ENCODE measurements around the gene SPATA25.

The SPATA25 gene

DNA sequence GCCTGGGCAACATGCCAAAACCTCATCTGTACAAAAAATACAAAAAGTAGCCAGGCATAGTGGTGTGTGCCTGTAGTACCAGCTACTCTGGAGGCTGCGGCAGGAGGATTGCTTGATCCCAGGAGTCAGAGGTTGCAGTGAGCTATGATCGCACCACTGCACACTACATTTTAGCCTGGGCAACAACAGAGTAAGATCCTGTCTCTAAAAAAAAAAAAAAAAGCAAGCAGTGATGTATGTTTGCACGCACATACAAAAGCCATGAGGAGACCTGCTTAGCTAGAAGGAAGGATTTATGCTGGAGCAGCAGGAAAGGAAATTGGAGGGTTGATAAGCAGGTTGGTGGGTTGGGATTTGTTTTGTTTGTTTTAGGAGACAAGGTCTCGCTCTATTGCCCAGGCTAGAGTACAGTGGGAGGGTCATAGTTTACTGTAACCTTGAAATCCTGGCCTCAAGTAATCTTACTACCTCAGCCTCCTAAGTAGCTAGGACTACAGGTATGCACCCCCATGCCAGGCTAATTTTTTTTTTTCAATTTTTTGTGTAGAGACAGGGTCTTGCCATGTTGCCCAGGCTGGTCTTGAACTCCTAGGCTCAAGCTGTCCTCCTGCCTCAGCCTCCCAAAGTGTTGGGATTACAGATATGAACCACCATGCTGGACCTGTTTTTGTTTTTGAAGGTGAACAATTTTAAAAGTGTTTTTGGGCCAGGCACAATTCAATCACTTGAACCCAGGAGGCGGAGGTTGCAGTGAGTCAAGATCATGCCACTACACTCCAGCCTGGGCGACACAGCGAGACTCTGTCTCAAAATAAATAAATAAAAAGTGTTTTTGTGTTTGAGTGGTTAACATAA, 26.0 kb downstream of the SPATA25 start:
- DNase-seq: no peak

DNA sequence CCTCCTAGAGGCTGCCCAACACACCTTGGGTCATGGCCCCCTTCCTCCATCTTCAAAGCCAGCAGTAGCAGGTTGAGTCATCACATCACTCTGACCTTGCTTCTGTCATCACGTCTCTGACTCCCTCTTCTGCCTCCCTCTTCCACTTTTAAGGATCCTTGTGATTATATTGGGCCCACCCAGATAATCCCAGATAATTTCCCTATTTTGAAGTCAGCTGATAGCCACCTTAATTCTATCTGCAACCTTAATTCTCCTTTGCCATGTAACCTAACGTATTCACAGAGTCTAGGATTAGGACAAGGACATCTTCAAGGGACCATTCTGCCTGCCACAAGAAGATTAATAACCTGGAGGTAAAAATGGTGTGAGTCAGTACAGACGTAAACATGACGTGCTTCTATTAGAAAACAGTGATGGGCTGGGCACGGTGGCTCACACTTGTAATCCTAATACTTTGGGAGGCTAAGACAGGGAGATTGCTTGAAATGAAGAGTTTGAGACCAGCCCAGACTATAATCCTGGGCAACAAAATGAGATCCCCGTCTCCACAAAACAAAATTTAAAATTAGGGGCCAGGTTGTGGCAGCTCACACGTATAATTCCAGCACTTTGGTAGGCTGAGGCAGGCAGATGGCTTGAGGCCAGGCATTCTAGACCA, 26.7 kb downstream of the SPATA25 start:
- no peak for DNase-seq

DNA sequence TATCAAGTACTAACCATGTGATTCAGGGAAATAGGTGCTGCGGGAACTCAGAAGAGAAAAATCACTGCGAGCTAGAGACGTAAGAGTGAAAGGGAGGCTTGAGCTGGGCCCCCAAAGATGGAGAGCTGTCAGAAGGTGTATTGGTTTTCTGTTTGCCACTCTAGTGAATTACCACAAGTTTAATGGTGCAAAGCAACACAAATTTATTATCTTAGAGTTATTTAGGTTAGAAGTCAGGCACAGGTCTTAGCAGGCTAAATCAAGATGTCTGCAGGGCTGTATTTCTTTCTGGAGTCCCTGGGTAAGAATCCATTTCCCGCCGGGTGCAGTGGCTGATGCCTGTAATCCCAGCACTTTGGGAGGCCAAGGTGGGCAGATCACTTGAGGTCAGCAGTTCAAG, 27.5 kb downstream of the SPATA25 start:
- no peak for DNase-seq

DNA sequence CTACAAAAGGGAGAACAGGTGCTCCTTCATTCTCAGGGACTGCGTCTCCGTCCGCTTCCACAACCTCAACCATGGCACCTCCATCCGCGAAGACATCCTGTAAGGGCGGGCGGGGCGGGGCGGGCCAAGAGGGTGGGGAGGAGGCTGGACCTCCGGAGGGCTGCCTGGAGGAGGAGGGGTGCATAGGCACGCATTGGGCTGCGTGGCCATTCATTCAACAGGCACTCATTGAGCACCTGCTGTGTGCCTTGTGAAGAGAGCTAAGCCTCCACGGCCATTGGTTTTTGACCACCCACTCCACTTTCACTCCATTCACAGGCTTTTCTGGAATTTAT, 29.6 kb downstream of the SPATA25 start:
- DNase-seq: no peak

DNA sequence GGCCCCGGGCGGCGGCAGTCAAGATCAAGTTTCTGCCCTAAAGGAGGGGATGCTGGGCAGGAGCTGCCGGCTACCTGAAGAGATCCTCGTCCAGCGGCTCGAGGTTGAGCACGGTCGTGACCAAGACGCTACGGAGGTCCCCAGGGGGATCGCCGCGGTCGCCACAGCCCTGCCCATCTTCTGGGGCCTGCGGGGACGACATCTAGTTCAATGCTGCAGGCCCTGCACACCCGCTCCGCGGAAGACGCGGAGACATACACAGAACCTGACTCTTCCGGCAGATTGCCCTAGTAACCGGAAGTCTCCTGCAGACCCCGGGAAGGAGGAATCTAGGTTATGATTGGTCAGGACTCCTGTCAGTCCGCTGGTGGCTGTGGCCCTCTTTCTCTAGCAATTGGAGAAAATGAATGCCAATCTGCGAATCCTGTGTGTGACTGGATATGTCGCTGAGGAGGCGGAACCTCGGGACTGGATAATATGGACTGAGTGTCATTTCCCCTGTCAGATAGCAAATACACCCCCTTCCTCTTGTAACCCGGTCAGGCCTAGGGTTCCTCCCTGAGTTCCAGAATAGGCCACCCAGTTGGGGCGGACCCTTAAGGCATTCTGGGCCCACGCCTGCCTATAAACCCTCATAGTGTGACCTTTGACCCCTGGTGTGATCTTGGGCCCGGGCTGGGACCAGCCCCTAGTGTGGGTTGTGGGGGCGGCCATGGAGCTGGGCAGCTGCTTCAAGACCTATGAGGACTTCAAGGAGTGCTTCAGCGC, 30.1 kb downstream of the SPATA25 start, which contains the start of the genes ACOT8 and ZSWIM3:
ACOT8 (minus strand) TSS at position 279 of the 768 bp plus-strand sequence; CDS start at position 202, 77 bp downstream.
ZSWIM3 (plus strand) TSS at position 501 of the 768 bp plus-strand sequence; CDS start at position 713, 212 bp downstream.
- DNase-seq: peak; percentile 94

DNA sequence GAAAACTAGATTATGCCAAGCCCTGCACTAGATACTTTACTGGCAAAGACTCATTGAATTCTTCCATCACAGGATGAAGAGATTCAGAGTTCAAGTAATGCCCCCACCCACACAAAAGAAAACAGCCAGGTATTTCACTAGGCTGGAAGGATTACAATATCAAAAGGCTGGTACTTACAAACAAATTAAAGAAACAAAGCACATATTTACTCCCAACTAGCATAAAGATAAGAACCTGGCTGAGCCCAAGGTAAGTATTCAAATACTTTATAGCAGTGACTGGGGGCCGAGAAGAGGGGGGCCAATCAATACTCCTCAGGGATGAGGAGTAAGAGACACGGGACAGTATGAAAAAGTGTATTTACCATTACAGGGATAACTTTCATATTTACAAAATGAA, 33.9 kb downstream of the SPATA25 start:
- DNase-seq: no peak

DNA sequence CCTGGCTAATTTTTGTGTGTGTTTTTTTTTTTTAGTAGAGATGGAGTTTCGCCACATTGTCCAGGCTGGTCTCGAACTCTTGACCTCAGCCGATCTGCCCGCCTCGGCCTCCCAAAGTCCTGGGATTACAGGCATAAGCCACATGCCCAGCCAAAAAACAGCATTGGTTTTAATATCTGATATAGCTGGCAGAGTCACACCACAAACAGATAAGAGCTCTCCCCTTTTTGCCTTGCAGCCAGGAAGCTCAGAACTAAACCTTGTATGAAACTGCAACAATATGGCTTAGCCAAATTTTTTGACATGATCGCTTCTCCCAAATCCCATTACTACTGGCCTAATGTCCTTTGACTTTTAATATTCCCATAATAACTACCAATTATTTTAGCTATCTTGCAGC, 35.1 kb downstream of the SPATA25 start:
- DNase-seq: no peak

DNA sequence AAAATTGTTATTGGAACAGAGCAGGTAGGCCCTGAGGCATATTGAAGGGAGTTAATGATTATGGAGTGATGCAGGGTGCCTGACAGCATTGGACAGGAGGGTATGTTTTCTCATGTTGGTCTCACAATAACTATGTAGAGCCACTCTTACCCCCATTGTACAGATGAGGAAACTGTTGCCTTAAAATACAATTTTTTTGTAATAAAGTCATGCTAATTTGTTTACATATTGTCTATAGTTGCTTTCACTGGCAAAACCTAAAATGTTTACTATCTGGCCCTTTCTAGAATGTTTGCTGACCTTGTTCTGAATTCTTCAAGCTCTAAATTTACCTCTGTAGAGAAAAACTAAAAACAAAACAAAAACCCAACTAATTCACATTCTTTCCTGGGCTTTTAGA, 35.9 kb downstream of the SPATA25 start:
- no peak for DNase-seq

DNA sequence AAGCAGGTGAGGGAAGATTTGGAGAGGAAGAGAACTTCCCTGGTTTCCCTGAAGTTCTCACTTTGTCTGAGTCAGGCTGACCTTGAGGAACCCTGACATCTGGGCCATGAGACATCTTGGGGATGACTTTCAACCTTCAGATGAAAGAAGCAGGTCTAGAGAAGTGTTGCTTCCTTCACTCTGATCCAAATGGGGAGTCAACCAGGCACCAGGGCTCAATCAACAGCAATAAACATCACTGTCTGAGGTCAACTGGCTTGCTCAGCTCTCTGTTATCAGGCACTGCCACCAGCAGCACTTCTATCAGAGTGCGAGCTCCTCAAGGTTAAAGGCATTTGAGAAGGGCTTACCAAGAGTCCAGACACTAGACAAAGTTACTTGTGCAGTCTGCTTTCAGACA, 36.5 kb downstream of the SPATA25 start:
- DNase-seq: no peak

DNA sequence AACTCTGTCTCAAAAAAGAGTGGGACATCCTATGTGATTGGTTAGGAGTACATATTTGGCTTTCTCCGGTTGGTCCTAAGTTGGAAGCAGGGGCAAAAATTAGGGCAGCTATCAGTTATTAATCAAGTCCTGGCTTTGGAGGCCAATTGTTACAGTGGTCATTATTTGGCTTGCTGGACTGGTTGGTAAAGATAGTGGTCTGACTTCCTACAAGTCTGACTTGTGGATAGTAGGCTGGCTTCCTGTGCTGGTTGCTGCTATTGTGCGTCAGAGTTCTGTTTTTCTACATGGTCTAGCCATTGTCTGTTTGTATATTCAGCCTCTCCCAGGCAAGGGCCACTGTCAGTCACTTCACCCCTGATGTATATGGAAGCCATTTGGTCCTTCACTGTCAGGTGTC, 37.2 kb downstream of the SPATA25 start:
- DNase-seq: no peak

DNA sequence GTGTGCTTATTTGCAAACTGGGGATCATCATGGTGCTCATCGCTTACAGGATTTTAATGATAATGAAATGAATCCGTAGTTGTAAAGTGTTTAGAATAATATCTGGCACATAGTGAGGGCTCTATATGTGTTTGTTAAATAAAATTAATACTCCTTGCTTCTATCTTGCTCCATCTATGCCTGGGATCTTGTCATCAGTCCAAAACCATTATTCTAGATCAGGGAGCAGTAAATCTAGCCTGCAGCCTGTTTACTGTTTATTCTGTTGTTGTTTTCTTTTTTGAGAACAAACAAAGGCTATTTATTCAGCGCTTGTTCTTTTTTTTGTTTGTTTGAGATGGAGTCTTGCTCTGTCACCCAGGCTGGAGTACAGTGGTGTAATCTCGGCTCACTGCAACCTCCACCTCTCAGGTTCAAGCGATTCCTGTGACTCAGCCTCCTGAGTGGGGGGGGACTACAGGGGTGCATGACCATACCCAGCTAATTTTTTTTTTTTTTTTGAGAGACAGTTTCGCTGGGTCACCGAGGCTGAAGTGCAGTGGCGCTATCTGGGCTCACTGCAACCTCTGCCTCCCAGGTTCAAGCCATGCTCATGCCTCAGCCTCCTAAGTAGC, 38.3 kb downstream of the SPATA25 start:
- DNase-seq: no peak

DNA sequence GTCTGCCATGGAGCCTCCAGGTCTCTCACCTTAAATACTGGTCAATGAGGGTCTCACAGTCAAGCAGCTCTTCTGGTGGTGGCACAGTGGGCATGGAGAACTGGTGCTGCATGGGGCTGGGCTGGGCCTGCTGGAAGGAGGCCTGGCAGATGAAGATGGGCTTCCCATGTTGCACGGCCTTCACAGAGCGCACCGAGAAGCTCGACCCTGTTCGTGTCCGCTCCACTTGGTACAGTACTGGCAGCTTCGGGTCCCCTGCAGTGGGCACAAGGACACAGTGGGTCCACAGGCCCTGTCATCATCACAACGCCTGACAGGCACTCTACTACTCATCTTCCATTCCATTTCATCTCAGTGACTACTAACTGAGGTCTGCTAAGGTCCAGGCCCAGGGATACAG, 39.0 kb downstream of the SPATA25 start:
- no peak for DNase-seq

DNA sequence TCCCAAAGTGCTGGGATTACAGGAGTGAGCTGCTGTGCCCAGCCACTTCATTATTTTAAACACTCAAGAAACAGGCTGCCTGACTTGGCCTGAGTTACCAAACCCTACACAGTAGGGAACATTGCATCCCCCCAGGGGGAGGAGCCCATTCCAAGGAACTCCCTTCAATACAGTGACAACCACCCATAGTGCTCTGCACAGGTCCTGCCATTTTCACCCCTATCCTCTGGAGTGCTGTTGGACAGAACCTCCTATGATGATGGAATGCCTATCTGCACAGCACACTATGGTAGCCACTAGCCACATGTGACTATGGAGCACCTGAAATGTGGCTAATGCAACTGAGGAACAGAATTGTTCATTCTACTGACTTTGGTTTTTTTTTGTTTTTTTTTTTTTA, 42.0 kb downstream of the SPATA25 start:
- DNase-seq: no peak

DNA sequence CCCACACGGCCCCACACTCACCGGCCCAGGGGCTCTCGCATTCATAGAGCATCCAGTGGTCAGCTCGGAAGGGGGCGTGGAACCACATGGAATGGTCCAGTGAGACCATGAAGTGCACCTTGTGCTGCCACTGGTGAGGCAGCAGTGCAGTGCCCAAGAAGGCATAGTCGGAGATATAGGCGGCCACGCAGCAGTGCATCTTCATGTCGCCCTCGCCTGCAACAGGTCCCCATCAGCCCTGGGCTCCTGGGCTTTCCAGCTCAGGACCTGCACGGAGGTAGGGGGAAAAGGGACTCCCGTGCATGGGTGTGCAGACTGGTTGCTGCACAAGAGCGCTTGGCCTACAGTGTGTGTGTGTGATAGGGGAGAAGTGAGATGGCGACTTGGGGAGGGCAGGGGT, 43.9 kb downstream of the SPATA25 start:
- no peak for DNase-seq

DNA sequence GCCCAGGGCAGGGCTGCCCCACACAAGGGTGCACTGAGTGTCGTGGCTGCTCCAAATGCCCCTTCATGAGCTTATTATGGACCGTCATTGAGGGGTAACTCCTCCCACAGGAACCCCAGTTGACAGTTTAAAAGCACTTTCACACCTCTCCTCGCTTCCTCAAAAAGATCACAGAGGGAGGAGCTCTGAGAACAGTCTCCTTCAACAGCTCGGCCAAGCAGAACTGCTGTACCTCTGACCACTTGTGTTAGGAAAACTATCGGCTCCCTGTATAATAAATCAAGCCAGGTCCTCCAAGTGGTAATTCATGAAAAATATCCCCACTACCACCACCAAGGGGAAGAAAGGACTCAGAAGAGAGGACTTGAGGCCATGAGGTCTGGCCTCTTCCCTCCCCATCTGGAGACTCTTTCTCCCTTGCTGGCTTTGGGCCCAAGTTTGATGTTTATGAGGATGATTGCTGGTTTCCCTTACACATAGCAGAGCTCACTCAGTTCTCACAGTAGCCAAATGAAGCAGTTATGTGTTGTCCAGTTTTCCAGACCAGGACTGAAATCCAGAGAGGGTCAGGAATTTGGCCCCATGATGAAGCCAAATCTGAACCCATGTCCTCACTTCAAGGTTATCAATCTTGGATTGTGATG, 45.1 kb downstream of the SPATA25 start:
- DNase-seq: no peak

DNA sequence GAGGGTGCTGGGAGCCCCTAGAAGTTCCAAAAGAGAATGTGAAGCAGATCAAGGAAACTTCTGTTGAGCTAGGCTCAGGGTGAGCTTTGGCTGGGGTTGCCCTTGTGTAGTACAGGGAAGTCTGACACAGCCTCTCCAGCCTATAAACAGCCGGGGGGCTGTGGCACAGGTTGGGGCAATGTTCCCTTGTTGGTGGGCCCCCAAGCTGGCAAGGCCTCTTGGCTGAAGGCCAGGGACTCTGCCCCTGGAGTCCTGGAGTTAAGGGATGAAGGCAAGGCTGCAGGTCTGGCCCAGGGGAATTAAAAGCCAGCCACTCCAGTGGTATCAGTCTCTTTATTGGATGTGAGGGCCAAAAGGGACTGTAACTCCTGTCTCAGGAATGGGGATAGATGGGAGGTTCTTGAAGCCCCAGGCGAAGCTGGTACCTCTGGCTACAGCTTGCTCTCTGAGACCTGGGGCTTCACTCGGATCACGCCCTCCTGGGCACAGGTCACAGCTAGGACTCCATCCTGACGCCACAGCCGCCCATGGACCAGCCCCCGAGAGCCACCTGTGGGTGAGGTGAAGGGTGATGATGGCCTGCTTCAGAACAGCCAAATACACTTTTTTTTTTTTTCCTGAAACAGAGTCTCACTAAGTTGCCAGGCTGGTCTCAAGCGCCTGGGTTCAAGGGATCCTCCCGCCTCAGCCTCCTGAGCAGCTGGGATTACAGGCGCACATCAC, 45.9 kb downstream of the SPATA25 start:
- DNase-seq: no peak

DNA sequence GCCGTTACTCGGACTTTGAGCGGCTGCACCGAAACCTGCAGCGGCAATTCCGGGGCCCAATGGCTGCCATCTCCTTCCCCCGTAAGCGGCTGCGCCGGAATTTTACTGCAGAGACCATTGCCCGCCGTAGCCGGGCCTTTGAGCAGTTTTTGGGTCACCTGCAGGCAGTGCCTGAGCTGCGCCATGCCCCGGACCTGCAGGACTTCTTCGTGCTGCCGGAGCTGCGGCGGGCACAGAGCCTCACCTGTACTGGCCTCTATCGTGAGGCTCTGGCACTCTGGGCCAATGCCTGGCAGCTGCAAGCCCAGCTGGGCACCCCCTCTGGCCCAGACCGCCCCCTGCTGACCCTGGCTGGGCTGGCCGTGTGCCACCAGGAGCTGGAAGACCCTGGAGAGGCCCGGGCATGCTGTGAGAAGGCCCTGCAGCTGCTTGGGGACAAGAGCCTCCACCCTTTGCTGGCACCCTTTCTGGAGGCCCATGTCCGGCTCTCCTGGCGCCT, 46.7 kb downstream of the SPATA25 start:
- DNase-seq: no peak

DNA sequence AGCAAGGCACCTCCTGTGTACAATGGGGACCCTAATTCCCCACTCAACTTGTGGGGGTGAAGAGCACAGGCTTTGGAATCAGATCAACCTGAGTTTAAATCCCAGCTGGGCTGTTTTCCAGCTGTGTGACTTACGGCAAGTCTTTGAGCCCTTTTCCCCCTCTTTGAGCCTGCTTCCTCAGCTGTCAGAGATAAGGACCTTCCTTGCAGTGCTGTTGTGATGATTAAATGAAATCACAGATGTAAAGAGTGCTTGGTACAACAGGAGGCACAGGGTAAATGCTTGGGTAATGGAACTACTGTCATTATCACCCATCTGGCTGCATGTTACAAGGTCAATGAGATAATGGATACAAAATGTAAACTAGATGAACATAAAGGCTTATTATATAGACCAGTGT, 50.6 kb downstream of the SPATA25 start:
- no peak for DNase-seq

Data from NCI-H1048 (cell line).